HG03045 (cell line): ENCODE results near the gene C1orf210.

ENCODE experiments used
- ATAC-seq: cut with Tn5 transposase; IDR thresholded peaks from one replicate; pipeline ENCODE4 v1.9.1; 2021; ENCODE audit warnings: mild to moderate bottlenecking, moderate library complexity; ENCODE audit not compliant: unreplicated experiment

The C1orf210 gene

DNA sequence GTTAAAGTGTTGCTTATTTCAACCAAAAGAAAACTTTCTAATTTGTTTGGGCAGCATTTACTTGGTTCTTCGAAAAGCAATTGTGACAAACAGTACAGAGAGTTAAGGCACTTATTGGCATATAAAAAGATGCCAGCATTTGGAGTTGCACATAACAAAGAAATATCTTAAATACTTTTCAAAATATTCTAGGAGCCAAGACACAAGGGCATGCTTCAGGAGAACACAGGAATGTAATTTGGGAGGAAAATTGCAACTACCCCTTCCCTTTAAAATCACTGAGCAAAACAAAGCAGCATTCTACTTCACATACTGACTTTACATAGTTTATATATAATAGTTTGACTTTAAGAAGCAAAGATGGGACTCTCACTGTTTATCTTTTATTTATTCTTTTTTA is 10.8 kb upstream of the C1orf210 start:
- ATAC-seq = no peak

DNA sequence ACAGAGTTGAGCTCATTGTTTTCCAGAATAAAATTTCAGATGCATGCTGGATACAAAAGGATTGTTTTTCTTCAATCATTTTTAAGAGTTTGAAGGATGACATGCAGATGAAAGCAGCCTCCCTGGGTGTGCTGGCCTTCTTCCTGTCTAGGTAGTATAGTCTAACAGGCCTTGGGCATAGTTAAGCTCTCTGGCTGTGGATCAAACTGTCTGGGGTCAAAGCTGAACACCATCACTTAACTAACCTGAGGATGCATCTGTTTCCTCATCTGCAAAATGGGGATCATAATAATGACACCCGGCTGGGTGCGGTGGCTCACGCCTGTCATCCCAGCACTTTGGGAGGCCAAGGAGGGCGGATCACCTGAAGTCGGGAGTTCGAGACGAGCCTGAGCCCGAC is 9.4 kb upstream of the C1orf210 start:
- no peak for ATAC-seq

DNA sequence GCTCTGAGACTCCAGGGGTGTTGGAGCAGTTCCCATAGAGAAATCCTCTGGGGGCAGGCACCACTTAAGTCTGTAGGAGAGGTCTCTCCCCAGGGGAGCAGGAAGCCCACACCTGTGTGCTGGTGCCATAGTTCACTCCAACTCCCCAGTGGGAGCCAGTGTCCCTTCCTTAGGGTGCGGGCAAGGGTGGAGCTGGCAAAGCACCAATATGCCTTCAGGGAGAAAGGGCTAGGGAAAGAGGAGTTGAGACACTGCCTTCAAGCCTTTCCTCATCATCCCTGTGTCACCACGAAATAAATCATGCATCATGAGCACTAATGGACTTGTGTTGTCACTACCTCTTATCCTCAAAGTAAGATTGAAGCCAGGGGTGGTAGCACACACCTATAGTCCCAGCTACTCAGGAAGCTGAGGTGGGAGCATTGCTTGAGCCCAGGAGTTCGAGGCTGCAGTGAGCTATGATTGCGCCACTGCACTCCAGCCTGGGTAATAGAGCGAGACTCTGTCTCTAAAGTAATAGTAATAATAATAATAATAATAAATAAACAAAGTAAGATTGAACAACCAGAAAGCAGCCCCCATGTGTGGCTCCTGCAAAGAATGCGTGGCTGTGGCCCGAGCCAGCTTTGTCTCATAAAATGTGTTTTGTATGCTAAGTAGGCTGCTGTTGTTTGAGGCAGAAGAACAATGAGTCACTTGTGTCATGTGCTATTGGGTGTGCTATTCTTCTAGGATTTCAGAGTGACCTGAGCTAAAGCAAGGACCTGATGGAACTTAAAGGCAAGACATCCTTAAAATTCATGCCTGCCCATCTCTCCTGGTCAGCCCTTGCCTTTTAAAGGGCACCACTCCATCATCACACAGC is 8.7 kb upstream of the C1orf210 start:
- no peak for ATAC-seq

DNA sequence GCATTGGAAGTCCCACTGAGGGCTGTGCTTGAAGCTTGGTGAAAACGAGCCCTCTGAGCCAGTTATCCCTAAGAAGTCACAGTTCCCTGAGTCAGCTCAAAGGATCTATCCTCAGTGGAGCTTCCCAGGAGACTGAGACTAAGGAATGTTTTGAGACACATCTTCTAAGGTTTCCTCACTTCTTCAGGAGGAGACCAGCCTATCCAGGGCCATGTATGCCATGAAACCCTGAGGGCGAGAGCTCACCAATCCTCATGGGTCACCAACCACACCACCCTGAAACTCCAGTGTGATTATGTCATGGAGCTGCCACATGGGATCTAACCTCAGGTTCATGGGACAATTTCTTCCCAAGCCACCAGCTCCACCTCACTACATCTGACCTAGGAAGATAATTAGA is 7.8 kb upstream of the C1orf210 start:
- ATAC-seq = no peak

DNA sequence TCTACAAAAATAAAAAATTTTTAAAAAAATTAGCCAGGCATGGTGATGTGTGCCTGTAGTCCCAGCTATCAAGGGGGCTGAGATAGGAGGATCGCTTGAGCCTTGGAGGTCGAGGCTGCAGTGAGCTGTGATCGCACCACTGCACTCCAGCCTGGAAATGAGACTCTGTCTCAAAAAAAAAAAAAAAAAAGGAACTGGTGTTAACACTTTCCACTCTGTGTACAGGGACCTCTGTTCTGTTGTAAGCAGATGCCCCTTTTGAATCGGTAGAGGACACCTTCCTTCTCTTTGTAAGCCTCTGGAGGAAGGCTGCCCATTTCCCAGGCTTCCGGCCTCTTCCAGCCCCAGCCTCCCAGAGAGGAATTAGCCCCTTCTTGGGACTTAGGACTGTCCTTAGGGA is 7.3 kb upstream of the C1orf210 start:
- no peak for ATAC-seq

DNA sequence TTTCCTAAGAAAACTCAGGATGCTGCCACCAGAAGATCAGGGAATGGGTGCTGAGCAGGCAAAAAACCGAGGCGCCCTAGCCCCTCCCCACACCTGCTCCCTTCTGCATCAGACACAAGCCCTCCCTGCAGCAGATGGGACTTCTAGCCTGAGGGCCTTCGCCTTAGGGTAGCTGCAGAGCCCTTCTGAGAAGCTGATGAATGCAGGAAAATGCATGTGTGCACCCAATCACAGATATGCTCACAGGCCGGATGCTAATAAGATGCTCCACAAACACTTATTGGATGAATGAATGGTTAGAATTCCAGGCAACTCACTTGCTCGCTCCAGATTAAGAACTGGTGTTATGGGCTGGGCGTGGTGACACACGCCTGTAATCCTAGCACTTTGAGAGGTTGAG is 6.8 kb upstream of the C1orf210 start:
- no peak for ATAC-seq

DNA sequence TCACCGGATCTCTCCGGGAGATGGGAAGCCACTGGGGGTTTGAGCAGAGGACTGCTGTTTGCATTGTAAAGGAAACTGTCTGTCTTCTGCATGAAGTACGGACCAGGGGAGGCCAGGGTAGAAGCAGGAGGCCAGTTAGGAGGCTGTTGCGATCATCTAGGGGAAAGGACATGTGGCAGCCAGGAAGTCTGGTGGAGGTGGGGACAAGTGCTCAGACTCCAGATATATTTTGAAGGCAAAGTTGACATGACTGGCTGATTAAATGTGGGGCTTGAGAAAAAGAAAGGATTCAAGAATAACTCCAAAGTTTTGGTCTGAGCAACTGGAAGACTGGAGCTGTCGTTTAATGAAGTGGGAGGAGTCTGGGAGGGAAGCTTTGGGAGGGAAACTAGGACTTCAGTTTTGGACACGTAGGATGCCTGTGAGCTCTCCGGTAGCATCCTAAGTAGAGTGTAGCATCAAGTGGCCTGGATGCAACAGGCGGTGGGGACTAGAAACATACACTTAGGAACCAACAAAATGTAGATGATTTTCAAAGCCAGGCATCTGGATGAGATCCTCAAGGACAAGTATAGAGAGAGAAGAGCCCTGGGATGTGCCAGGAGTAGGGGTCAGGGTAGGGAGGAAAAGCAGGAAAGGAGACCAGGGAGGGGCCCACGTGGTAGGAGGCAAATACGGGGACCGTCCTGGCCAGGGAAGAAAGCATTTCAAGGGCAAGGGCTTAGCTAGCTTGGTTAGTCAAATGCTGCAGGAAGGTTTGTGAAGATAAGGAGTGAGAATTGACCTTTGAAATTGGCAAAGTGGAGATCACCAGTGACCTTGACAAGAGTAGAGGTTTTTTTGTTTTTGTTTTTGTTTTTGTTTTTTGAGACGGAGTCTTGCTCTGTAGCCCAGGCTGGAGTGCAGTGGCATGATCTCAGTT is 3.7 kb upstream of the C1orf210 start:
- no peak for ATAC-seq

DNA sequence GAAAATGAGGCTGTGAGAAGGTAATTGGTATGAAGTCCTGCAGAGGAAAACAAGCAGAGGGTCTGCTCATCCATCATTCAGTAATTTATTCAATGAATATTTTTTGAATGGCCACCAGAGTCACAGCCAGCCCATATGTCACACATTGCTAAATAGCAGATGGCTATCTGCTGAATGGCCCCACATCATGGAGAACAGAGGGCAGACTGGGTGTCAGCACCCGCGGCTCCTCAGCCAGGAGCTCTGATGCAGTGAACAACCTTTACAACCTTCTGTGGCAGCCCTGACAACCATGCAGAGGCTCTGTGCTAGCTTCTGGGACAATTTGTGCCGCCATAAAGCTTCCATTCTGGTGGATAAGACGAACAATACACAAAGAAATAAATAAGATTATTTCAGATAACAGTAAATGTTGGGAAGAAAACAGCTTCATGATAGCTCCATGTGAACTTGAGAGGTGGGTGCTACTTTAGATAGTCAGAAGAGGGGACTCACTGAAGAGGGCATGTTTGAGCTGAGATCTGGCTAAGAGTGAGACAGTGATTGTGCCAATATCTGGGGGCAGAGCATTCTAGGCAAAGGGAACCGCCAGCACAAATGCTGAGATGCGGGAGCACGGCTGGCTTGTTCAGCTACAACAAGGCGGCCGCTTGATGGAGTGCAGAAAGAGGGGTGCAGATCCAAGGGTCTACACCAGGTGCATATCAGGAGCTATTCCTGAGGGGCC is 2.8 kb upstream of the C1orf210 start:
- ATAC-seq = no peak

DNA sequence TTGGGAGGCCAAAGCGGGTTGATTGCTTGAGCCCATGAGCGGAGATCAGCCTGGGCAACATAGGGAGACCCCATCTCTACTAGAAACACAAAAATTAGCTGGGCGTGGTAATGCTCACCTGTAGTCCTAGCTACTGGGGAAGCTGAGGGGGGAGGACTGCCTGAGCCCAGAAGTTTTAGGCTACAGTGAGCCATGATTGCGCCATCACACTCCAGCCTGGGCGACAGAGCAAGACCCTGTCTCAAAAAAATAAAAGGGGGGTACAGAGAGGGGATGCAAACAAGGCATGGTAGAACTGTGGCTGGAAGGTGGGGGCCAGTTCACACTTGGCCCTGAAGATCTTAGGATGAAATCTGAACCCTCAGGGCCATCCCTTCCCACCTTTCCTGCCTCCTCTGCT is 1.2 kb upstream of the C1orf210 start:
- no peak for ATAC-seq

DNA sequence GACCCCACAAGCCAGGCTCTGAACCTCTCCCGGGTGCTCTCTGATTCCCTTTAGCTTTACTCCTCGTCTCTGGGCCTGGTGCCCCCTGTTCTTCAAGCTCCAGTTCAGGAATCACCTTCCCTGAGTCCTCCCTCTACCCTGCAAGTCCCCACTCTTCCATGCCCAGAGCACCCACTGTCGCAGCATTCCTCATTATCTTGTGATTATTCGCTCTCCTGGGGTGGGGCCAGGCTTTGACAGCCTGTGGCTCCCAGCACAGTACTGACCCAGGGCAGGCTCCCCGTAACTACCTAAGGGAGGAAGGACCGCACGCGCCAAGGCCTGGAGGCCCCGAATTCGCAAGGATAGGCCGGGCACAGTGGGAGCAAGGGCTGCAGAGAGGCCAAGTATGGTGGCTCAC is 734 bp upstream of the C1orf210 start:
- ATAC-seq = no peak

DNA sequence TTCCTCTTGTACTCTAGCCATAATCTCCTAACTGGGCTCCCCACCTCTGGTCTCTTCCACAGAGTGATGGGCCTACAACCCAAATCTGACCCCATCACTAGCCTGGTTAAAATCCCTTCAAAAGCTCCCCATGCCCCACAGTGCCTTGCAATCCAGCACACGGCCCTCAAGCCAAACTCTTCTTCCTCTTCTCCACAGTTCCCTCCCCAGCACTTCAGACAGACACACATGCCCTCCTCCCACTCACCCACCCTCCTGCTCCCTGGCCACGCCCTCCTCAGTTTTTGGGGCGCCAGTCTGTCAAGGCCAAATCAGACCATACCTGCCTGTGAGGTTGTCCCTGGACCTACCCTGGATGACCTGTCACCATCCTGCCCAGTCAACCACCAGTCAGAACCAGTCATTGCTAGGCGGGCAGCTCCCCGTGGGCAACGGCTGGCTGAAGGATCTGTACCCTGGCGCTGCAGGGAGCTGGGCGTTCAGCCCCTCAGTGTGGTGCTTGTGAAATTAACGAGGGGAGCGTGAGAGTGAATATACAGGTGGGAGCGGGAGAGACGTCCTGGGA is 753 bp downstream of the C1orf210 start:
- no peak for ATAC-seq

DNA sequence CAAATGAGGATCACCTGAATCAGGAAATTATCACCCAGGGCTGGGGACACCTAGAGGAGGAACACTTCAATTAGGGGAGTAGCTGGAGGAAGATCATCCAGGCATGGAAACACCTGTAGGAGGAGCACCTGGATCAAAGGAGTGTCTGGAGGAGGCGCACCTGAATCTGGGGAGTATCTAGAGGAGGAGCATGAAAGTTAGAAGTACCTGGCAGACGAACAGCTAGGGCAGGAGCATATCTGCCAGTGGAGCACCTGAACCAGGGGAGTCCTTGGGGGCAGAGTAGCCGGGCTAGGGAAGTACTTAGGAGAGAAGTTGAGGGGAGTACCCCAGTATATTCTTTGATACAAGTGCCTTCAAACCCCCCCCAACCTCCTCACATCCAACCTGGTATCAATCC is 1.3 kb downstream of the C1orf210 start:
- no peak for ATAC-seq

DNA sequence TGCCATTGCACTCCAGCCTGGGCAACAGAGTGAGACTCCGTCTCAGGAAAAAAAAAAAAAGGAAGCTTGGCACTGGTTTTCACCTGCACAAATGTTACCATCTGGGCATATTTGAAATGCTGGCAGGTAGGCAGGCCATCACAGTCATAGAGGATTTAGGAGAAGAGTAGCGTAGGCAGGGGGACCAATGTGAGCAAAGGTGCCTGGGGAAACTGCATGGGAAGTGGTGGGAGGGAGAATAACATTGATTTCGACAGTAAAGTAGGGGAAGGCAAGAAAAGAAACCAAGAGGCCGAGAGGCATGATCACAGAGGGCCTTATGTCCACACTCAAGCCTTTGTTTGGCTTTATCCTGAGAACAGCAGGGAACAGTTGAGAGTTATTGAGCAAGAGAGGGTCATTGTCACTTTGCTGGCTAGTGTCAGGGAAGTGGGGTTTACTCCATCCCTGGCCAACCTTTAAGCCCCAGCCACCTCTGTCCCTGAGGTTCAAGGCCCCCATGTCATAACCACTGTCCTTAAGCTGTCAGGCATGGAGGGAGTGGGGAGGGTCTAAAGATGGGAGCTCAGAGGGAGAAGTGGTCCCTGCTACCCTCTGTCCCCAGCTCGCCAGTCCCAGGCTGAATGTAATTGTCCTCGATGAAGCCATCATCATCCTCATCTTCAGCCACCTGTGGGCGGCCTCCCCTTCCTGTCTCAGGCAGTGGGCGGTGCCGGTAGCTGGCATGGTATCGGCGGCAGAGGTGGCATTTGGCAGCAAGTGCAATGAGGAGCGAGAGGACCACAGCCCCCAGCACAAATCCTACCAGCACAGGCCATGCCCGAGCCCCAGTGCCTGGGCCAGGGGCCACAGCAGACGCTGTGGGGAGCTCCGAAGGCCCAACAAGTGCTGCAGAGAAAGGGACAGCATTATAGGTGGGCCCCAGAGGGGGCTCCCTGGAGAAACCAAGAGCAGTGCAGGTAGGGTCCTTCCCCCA is 2.9 kb downstream of the C1orf210 start:
- no peak for ATAC-seq

DNA sequence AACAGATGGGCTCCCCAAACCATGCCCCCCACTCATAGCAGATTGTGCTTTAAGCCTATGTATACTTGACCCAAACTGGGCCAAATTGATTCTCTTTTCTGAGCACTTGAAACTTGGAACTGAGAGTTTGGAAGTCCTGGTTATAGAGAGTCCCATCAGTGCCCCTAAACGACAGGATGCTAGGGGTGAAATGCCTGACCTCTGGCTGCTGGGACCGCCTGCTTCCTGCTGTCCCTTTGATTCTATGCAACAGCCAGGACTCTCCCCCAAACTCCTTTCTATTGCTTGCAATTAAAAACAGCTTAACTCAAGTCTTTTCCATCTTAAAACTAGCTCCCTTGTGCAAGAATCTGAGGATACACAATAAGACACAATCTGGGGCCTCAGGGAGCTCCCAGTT is 4.7 kb downstream of the C1orf210 start:
- no peak for ATAC-seq

DNA sequence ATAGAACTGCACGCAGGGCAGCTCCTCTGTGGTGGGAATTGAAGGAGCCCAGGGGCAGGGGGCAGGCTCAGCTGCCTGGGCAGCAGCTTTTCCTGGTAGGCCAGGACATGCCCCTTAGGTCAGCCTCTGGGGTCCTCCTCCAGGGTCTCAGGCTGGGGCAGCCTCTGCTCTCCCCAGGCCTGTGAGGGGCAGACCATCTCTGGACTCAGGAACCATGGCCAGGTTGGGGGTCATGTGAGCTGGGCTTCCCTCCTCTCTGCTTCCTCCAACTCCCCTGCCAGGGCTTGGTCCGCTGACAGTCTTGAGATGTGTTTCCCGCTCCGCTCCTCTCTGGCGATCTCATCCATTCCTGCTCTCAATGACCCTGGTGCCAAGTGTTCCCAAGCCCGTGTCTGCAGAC is 5.7 kb downstream of the C1orf210 start:
- no peak for ATAC-seq

DNA sequence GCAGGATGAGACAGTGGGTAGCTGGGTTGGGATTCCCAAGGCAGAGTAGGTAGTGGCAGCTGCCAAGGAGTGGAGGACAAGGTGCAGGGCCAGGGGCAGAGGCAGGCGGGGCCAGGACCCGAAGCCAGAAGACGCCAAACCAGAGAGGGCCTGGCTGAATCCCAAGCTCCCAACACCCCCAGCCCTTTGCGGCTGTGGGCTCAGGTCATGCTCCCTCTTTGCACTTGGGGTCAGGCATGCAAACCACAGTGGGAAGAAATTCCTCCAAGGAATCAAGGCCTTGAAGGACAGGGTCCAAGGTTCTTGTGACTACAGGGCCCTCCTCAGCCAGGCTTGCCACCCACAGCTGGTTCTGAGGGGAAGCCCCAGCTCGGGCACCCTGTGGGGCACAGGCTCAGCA is 6.2 kb downstream of the C1orf210 start:
- no peak for ATAC-seq

DNA sequence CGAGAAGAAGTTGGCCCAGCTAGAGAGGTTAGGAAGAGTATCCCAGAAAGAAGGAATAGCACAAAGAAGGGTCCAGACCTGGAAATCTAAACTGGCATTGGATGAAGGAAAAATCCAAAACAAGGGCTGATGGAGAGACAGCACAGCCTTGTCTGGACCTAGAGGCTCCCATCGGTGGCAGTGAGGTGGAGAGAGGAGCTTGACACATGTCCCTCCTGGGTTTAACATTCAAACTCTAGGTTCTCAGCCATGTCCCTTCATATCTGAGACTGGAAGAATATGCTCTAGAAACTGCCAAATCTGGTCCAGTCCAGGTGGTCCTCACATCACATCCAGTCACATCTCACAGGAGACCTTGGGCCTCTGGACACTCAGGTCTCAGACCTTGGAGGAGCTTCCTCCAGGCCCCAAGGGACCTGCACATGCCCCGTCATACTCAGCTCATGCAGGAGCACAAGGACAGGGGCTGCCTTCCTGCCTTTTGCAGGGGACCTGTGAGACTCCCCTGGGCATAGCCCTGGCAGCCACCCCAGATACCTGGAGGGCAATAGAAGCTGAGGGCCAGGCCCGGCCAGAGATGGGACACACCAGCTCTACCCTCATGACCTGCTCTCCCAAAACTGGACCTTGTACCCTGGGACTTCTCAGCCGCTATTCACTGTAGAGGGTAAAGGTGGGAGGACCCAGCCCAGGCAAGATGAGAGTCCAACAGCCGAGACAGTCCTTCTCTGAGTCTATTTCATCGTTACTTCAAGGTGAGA is 8.1 kb downstream of the C1orf210 start:
- ATAC-seq = no peak

DNA sequence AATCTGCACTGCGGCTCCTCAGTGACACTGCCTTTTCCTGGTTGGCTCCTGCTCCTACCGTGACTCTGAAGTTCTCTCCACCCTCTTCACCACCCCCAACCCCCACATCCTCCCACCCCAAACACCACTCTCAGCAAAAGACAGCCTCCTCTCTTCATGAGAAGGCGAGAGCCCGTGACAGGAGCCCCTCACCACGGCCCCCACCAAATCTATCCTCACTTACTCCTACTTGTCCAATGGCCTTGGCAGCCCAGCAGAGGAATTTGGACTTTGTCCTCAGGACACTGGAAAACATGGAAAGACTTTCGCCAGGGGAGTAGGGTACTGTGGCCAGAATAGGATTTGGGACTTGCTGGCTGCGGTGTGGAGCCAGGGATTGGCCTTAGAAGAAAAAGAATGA is 8.7 kb downstream of the C1orf210 start:
- ATAC-seq = no peak
